ENCODE data around the gene RBM19.

DNA sequence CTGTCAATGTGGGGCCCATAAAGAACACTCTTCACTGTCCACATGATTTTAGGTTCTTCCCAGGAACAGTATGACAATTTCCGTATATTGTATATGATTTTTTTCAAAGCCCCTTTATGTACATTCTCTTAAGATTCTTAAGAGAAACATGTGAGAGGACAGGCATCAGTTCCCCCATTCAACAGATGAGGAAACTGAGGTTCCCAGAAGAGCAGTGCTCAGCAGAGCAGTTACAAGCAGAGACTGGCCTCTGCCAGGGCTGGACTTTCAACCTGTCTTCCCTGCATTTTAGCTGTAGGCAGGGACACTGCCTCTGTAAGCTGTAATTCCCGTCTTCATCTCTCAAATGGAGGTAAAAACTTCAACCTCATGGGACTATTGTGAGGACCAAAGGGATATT lies 77.7 kb downstream of the RBM19 start:
- TF ChIP-seq, protein P1, sequence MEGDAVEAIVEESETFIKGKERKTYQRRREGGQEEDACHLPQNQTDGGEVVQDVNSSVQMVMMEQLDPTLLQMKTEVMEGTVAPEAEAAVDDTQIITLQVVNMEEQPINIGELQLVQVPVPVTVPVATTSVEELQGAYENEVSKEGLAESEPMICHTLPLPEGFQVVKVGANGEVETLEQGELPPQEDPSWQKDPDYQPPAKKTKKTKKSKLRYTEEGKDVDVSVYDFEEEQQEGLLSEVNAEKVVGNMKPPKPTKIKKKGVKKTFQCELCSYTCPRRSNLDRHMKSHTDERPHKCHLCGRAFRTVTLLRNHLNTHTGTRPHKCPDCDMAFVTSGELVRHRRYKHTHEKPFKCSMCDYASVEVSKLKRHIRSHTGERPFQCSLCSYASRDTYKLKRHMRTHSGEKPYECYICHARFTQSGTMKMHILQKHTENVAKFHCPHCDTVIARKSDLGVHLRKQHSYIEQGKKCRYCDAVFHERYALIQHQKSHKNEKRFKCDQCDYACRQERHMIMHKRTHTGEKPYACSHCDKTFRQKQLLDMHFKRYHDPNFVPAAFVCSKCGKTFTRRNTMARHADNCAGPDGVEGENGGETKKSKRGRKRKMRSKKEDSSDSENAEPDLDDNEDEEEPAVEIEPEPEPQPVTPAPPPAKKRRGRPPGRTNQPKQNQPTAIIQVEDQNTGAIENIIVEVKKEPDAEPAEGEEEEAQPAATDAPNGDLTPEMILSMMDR (IDR thresholded peaks at IDR 0.05; ENCODE audit: insufficient read depth, low read length), result no peak
- no peak for TF ChIP-seq GABPA (IDR thresholded peaks at IDR 0.05; ENCODE audit: low read depth)
- TF ChIP-seq POLR2AphosphoS5 (IDR thresholded peaks at IDR 0.05; ENCODE audit: low read depth), result no peak

All from HL-60 (cell line).